NCI-H1417 (cell line): ENCODE results near the gene SYNE3.
"Not testable (repeated sequence)": the region's sequence is repeated elsewhere in the genome, so short reads cannot be mapped to it uniquely, and the experiment has no call there.

Source experiments
- DNase-seq, 3 experiments: peaks; one replicate each; lab custom pipeline; 2025; lab: John Stamatoyannopoulos, UW

The SYNE3 gene

DNA sequence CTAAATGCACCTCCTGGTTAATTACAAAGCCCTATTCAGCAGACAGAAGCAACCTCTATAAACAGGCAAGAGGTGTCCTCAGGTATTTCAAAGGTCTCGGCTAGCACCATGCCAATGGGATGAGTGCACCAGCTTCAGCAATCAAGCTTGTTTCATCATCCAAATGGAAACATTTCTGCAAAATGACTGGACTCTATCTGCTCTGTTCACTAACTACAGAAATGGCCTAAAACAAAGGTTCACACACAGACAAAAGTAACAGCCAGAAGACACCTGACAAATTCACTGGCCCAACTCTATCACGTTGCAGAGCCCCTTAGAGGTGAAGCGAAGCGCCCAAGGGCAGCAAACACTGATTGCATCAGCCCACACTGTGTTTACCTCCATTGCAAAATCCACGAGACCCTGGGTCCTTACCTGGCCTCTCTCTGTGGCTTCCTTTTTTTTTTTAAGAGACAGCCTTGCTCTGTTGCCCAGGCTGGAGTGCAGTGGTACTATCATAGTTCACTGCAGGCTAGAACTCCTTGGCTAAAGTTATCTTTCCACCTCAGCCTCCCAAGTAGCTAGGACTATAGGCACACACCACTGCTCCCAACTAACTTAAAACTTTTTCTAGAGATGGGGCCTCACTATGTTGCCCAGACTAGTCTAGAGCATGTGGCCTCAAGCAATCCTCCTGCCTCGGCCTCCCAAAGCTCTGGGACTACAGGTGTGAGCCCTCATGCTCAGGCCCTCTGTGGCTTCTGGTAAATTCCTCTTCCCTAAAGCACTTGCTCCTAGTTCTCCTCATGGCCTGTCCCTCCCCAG, 8.5 kb upstream of the SYNE3 start:
- peak in 1 of 3 experiments; percentile 15 for DNase-seq

DNA sequence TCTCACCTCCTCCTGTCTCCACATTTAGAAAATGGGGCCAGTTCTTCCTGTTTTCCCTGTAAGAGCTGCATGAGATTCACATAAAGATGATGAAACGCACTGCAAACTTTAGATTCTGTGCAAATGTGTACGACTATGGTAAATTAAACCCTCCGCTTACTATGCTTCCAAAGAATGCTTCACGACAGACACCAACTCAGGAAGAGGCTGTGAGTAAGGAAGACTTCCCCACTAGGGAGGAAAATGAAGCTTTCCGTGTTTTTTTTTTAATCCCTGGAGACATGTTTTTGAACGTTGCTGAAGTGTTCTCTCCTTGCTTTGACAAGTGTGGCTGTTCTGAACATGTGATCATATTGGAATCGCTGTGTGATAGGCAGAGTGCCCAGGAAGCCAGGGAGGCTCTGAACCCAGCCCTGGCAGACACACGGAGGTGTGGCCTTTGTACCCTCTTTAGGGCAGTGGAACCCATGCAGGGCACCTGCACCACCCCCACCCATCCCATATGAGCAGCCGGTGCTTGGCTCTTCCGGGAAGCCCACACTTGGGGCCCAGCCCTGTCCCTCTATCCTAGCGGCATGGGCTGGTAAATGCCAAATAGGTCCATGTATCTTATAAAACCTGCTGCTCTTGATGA, 7.5 kb upstream of the SYNE3 start:
- peak; percentile 38 to 67 (median 65) for DNase-seq

DNA sequence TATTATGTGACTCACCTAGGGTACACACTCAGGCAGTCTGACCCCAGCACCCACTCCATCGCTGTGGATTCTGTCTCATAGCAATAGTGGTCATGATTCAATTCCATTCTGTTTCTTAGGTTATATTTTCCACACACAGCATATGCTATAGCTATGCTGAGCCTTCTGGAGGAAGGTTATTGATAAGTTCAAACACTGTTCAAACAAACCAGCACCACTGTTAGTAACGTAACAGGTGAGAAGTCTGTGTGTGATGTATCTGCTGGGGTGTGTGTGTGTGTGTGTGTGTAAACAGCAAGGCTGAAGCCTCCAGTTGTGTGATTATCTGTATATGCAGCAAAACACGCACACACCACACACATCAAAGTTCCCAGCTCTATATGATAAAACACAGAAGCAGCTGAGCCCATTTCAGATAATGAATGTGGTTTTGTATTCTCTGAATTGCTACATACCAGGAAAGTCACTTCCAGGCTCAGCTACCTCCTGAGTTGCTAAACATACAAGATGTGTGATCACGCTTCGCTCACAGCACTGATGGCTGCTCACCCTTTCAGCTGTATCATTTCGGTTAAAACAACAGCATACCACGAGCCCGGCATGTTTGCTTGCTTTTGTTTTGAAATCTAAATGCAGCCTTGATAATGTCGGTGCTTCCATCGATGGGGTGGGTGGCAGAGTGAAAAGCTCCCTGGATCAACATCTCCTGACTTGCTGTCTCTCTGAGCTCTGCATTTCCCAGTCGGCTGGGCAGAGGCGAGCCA, 6.8 kb upstream of the SYNE3 start:
- peak in 2 of 3 experiments; percentile 38 to 67 for DNase-seq

DNA sequence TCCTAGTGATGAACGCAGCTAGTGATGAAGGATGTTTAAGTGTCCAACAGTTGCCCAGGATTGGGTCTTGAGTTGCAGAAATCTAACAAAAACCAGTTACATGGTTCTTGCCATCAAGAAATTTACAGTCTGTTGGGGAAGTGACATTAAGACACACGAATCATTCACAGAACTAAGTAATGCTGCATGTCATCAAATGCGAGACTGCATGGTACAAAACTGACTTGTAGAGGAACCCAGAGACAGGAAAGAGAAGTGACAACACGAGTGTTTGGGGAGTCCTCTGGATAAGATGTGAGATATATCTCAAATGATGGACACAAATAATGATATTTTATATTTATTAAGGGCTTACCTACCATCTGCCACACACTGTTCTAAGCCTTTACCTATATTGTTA, 6.1 kb upstream of the SYNE3 start:
- DNase-seq = no peak

DNA sequence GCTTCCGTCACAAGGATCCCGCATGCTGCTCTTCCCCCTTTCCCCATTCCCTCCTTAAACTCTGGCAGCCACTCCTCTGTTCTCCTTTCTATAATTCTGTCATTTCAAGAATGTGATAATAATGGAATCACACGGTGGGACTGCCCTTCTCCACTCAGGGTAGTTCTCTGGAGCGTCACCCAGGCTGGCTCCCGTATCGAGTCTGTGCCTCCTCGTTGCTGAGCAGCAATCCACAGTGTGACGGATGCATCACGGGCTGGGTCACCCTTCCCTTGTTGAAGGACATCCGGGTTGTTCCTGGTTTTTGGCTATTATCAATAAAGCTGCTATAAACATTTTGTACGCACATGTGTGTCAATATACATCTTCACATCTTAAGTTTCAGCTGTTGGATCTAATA, 5.7 kb upstream of the SYNE3 start:
- DNase-seq = no peak

DNA sequence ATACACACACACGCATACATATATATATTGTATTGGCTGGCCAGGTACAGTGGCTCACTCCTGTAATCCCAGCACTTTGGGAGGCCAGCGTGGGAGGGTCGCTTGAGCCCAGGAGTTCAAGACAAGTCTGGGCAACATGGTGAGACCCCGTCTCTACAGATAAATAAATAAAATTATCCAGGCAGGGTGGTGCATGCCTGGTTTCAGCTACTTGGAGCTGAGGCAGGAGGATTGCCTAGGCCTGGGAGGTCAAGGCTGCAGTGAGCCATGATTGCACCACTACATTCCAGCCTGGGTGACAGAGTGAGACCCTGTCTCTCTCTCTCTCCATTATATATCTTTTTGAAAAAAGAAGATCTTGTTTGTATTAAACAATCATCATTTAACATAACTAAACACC, 4.6 kb upstream of the SYNE3 start:
- no peak for DNase-seq

DNA sequence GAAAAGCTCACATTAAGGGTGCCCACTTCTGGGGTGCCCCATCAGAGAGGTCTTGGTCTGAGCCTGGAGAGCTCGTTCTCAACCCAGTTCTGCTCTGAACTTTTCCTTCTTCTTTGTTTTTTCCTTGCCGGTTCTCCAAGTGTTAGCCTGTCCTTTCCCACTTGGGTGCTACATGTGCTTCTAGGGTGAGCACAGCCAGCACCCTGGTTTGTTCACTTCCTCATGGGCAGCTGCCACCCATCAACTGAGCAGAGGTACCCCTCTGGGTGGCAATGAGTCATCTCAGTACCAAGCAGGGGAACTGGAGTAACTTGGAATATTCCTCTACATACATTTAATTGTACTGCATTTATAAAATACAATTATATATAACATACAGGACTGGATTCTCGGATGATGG, 3.9 kb upstream of the SYNE3 start:
- DNase-seq = no peak

DNA sequence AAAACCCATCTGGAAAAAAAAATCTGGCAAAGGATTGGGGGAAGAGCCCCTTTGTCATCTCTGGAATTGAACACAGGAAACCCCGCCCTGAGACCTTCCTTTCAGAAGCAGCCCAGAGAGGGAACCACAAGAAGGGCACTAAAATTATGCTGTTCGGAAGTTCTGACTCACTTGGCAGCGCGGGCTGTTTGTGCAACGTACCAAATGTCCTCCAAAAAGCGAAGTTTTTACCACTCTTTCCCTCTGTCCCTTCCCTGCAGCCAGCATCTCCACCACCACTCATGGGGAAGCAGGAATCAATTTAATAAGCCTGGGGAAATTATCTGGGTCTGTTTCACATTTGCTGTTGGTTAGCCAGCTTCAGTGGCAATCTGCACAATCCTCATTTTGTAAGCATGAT, 3.2 kb upstream of the SYNE3 start:
- no peak for DNase-seq

DNA sequence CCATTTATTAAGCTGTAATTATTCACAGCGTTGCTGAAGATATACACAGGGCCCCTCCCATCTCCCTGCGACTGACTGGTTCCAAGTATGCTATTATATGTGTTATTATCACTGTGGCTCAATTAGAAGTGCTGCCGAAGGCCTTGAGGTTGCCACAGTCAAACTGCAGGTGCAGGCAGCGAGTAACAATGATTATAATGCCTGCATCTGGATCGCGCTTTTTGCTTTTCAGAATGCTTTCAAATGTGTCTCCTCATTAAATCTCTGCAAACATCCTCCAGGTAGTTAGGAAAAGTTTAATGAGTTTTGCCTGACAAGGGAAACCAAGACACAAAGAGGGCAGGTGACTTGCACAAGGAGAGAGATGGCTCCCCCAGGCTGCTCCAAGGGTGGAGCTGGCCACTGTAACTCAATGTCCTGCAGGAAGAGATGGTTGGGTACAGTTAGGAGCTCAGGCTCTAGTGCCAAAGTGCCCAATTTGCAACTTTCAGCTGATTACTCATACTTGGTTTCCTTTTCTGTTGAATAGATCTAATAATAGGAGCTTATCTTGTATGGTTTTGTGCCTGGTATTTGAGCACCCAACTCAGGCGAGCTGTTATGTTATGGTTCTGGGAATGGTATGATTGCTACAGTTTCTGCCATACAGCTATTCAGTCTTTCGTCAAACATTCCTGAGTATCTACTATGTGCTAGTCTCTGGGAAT, 1.7 kb upstream of the SYNE3 start:
- peak in 2 of 3 experiments; percentile 77 to 94 for DNase-seq

DNA sequence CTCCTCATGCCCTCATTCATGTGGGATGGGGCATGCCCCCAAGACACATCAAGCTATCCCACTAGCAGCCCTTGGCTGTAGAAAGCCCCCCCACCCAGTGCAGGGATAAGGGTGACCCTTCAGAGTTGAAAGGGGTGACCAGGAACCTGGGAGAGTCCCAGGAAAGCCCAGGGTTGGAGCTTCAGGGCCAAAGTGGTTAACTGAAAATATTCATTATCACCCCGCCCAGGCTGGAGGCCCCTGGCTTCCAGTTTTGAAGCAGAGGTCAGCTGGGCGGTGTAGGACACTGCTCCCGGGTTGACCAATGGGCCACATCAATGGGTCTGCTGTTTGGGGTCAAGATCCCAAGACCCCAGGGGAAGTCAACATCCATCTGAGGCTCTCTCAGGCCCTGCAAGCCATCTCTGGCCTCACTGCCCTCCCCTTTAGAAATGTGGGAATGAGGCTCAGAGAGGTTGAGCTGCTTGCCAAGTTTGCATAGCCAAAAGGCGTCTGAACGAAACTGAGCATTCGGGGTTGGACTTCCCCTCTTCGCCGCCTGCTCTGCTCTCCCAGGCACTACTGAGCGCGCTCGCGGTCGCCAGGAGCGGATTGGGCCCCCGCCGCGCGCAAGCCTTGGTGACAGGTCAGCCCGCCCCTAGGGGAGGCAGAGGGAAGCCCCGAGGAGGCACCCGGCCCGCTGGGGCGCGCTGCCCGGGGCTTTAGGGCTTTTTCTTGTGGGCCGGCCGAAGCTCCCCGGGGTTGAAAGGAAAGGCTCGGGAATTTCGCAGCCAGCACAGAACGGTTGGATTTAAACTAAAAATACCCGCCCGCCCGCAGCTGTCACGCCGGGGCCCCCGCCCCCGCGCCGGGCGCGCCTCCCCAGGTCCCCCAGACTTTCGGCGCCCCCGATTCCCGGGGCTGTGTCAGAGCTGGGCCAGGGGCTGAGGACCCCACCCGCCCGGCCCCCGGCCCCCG, 576 bp downstream of the SYNE3 start:
- peak; percentile 67 to 79 (median 78) for DNase-seq

DNA sequence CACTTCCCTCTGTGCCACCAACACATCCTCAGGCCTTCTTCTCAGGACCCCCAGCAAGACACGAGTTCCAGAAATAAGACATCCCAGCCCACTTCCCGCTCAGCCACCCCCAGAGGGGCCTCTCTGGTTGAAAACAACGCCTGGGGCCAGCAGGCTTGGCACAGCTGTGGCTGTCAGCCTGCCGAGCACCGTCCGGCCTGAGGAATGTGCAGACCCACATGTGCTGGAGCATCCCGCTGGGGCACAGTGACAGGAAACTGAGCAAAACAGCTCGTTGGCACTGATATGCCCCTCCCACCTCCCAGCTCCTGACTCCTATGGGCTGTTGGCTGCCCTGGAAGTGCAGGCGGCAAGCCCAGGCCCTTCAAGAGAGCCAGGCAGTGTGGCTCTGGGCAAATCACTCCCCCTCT, 1.4 kb downstream of the SYNE3 start:
- DNase-seq = peak in 2 of 3 experiments; percentile 93 to 97

DNA sequence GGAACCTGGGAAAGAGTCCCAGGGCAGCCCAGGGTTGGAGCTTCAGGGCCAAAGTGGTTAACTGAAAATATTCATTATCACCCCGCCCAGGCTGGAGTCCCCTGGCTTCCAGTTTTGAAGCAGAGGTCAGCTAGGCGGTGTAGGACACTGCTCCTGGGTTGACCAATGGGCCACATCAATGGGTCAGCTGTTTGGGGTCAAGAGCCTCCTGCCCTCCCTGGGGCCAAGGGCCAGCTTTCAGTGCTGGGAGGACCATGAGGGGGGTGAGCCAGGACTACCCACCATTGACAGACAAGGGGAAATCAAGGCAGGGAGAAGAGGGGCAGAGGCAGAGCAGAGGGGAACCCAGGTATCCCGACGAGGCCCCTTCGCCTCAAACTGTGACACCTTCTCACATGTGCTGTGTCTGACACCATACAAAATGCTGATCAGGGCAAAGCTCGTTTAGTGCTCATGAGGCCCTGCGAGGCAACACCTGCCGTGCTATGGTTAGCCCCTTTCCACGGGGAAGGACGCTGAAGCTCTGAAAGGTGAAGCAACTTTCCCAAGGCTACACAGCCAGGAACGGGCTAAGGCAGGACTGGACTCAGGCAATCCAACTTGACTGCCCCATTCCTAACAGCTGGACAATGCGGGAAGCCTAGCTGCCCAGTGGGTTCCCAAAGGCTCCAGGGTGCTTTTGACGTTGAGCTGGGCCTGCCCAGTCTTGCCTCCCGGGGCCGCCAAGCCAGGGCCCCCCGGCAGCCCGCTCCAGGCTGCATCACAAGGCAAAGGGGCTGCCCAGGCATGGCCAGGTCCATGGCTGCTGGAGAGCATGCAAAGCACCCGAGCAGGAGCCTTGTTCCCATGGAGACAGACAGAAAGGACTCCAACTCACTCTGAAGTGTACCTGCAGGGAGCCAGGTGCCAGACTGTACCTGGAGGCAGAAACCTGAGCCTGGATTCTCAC, 2.0 kb downstream of the SYNE3 start:
- DNase-seq = peak; percentile 91 to 98 (median 93)

DNA sequence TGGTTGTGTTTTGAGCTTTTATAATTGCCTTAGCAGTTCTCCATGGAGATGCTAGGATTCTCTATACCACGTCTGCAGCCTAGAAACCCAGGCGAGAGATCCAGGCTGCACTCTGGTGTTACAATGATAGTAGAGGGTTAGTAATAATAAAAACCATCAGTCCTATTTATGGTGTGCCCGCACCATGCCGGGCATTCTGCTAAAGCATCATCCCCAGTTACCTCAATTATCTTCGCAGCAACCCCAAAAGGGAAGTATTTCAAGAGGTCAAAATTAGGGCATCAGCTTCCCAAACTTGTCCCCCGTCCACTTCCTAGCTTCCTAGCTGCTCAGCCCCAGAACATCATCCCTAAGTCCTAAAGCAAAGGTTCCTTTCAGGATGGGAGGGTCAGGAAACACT, 3.2 kb downstream of the SYNE3 start:
- no peak for DNase-seq

DNA sequence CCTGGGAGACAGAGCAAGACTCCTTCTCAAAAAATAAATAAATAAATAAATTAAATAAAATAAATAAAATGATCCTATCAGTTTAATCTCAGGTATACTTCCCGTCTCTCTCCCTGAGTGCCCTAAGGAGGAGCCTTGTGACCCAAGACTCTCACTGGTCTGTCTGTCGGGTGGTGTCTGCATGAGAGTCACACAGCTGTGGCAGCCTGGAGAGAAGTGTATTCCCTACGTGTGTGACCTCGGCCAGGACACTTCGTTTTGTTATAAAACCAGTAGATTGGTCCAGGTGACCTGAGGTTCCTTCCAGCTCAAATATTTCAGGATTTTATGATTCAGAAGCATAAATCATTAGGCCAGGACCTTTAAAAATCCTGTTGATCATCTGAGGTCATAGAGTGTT, 4.8 kb downstream of the SYNE3 start:
- no peak for DNase-seq

DNA sequence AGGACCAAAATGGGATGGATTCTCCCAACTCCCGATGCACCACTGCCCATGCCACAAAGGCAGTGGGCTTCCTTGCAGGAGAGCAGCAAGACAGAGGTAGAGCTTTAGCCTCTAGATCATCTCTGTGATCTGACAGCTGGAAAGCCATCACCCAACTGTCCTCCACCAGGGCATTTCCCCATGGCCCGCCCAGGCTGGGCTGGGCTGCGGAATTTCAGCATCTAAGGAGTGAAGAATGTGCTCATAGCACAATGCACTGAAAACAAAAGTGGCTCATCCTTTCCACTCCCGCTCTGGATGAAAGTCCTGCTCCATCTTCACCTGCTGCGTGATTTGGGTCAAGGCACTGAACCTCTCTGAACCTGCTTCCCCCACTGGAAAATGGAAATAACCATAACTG, 5.6 kb downstream of the SYNE3 start:
- no peak for DNase-seq

DNA sequence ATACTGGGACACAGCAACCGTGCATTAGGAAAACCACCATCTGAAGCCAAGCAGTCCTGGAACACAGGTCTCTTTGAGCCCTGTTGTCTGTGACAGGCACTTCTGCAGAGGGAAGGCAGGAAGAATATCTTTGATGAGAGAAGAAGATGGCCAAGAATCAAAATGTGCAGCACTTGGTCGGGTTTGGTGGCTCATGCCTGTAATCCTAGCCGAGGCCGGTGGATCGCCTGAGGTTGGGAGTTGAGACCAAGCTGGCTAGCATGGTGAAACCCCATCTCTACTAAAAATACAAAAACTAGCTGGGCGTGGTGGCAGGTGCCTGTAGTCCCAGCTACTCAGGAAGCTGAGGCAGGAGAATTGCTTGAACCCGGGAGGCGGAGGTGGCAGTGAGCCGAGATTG, 6.1 kb downstream of the SYNE3 start:
- DNase-seq = not testable (repeated sequence)

DNA sequence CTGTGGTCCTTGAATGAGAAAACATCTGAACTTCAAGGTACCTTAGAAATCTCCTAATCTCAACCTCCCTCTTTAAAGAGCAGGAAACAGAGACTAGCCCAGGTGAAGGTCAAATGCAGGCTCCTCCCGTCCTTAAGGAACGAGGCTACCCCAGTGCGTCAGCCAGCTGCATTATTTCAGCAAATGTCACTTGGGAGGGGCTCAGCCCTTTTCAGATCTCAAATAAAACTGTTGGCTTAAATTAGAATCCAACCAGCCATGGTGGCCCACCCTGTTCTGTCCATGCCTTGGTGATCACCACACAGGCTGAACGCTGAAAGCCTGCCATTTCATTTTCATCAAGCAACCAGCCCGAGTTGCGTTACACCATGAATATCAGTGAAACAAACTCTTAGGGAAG, 7.0 kb downstream of the SYNE3 start:
- no peak for DNase-seq

DNA sequence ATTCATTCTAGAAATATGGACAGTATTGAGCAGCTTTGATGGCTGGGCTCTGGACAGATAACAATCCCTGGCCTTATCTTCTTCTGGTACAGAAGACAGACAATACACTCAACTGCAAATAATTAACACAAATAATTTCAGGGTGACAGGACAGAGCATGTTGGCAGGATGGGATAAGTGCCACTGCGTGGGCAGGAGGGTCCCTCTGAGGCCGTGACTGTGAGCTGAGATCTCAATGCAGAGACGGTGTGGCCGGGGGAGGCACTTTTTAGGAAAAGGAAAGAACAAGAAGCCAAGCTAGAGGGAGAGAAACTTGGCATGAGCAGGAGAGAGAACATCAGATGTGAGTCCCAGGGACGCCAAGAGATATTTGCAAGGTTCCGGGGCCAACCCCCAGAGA, 8.1 kb downstream of the SYNE3 start:
- no peak for DNase-seq

DNA sequence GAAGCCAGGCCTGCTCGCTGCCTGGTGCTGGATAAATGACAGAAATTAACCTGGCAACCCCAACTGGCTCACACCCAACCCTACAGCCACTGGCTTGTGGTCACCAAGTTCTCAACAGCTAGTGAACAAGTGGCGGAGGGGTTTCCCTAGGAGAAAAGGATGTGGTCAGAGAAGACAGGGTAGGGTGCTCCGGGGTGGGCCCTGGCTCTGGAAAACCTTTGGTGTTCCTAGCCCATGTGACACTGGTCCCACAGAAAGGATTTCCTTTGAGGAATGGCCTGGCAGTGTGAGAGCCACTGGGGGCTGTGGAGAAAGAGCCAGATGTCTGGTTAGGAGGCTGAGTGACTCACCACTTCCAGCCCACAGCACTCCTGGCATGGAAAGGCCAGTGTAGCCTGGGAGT, 8.7 kb downstream of the SYNE3 start:
- no peak for DNase-seq

DNA sequence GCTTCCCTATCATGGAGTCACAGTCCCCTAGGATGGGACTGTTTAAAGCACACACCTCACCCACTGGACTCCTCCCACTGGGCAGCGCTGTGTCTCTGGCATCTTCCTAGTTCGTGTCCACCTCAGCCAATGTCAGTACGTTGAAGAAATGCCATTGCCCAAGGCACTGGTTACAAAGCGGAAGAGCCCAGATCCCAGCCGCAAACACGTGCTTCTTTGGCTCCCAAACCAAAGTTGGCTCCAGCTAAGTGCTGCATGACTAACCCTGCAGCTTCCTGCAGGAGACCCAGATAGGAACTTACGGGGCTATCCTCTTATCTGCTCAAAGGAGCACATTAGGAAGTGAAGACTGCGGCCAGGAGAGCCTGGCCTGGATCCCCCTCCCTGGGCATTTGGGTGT, 9.3 kb downstream of the SYNE3 start:
- DNase-seq = no peak
